ENCODE results near the gene PVR.

Gene PVR

DNA sequence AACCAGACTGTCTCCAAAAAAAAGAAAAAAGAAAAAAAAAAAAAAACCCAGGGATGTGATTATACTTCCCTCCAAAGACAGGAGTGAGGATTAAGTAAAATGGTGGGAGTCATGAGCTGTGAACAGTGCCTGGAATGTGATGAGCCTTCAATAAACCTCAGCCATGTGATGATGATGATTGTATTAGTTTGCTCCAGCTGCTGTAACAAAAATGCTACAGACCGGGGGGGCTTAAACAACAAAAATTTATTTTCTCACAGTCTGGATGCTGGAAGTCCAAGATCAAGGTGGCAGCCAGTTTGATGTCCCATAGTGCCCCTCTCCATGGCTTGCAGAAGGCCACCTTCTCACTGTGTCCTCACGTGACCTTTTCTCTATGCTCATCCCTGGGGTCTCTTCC lies 8.9 kb upstream of the PVR start:
- no peaks in the 10 kb centered on the region for H3K36me3 ChIP-seq (ENCODE audit: control insufficient read depth in 1 of 2, insufficient read depth in 2 of 2, low read length in 2 of 2)
- no peaks in the 10 kb centered on the region for H3K79me1 ChIP-seq (ENCODE audit: low read length)
- no peak overlapping the region for H3K4ac ChIP-seq (ENCODE audit: low read depth, low read length)
- no peak overlapping the region for H2BK12ac ChIP-seq (ENCODE audit: low read length)
- H4K91ac ChIP-seq (ENCODE audit: low read depth, low read length), result no peak overlapping the region
- no peak overlapping the region for H4K12ac ChIP-seq (ENCODE audit: low read depth, low read length)
- no peaks in the 10 kb centered on the region for H3K9me3 ChIP-seq (ENCODE audit: insufficient read depth, low read depth, low read length)
- peaks cover 0 to 3% of the 10 kb centered on the region in 2 experiments for H3K4me1 ChIP-seq (ENCODE audit: control insufficient read depth in 1 of 2, insufficient read depth in 2 of 2, low read length in 2 of 2)
- H3K18ac ChIP-seq (ENCODE audit: low read length), result no peak overlapping the region
- H2BK5ac ChIP-seq (ENCODE audit: low read depth, low read length, poor library complexity), result no peak overlapping the region
- H3K14ac ChIP-seq (ENCODE audit: low read length), result no peak overlapping the region
- no peak overlapping the region for H3K4me3 ChIP-seq (ENCODE audit: low read depth, low read length)
- no peak overlapping the region for H4K8ac ChIP-seq (ENCODE audit: low read depth, low read length)
- no peak overlapping the region for H3K9ac ChIP-seq (ENCODE audit: low read length)
- H3K4me2 ChIP-seq (ENCODE audit: low read length), result no peak overlapping the region
- H2AK5ac ChIP-seq (ENCODE audit: low read length), result no peak overlapping the region
- H3K79me2 ChIP-seq (ENCODE audit: control insufficient read depth, insufficient read depth, low read length, poor library complexity), result no peaks in the 10 kb centered on the region
- no peak for DNase-seq
- H2BK120ac ChIP-seq (ENCODE audit: insufficient read depth, low read length, poor library complexity), result no peak overlapping the region
- H3K27ac ChIP-seq (ENCODE audit: low read depth, low read length), result no peak overlapping the region
- H3K23ac ChIP-seq (ENCODE audit: low read length), result no peak overlapping the region
- H2AFZ ChIP-seq (ENCODE audit: insufficient read depth, low read length, poor library complexity), result no peak overlapping the region
- no peaks in the 10 kb centered on the region for H3K27me3 ChIP-seq (ENCODE audit: insufficient read depth, low read length)
- no CpG with 5 or more reads among the region's 2 CpGs for WGBS (ENCODE audit: extremely low coverage, insufficient coverage, insufficient read length)

DNA sequence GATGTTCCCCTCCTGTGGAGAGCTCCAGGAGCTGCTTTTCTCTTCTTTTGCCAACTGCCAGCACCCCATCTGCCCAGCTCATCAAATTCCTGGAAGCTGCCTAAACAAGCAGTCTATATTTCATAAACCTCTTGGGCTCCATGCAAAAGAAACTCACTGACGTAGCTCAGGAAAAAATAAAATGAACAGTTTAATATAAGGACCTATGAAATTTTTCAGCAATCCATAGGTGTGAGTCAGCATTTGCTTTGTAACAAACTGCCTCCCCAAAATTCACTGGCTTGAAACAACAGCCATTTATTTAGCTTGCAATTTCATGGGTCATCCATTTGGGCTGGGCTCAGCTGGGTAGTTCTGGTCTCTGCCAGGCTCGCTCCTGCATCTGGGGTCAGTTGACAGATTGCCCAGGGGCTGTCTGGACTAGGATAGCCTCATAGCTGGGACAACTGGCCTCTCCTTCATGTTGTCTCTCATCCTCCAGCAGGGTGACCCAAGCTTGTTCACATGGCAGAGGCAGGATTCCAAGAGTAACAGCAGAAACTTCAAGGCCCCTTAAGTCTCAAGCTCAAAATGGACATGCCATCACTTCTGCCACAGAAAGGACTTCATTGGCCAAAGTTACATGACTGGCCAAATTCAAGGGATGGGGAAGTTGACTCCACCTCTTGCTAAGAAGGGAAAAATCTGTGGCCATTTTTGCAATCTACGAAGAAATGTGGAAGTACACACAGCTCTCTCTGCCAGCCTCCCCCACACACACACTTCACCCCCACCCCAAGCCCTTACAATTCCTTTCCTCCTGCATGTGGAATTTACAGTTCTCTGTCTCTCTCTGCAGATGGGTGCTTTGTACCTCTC lies 7.9 kb upstream of the PVR start:
- Histone ChIP-seq H3K27me3 (ENCODE audit: insufficient read depth, low read length) (no peaks in the 10 kb centered on the region), H3K4me1 (ENCODE audit: control insufficient read depth in 1 of 2, insufficient read depth in 2 of 2, low read length in 2 of 2) (peaks cover 0 to 3% of the 10 kb centered on the region in 2 experiments), H3K4ac (ENCODE audit: low read depth, low read length) (no peak overlapping the region), H2BK120ac (ENCODE audit: insufficient read depth, low read length, poor library complexity) (no peak overlapping the region), H3K4me3 (ENCODE audit: low read depth, low read length) (no peak overlapping the region), H3K9me3 (ENCODE audit: insufficient read depth, low read depth, low read length) (no peaks in the 10 kb centered on the region), H3K27ac (ENCODE audit: low read depth, low read length) (no peak overlapping the region), H3K14ac (ENCODE audit: low read length) (no peak overlapping the region), H3K4me2 (ENCODE audit: low read length) (no peak overlapping the region), H4K12ac (ENCODE audit: low read depth, low read length) (no peak overlapping the region), H4K8ac (ENCODE audit: low read depth, low read length) (no peak overlapping the region), H3K18ac (ENCODE audit: low read length) (no peak overlapping the region), H2AK5ac (ENCODE audit: low read length) (no peak overlapping the region), H3K79me1 (ENCODE audit: low read length) (no peaks in the 10 kb centered on the region), H2BK12ac (ENCODE audit: low read length) (no peak overlapping the region), H3K9ac (ENCODE audit: low read length) (no peak overlapping the region), H3K79me2 (ENCODE audit: control insufficient read depth, insufficient read depth, low read length, poor library complexity) (no peaks in the 10 kb centered on the region), H3K23ac (ENCODE audit: low read length) (no peak overlapping the region), H3K36me3 (ENCODE audit: control insufficient read depth in 1 of 2, insufficient read depth in 2 of 2, low read length in 2 of 2) (no peaks in the 10 kb centered on the region), H2AFZ (ENCODE audit: insufficient read depth, low read length, poor library complexity) (no peak overlapping the region), H2BK5ac (ENCODE audit: low read depth, low read length, poor library complexity) (no peak overlapping the region), H4K91ac (ENCODE audit: low read depth, low read length) (no peak overlapping the region)
- DNase-seq, result no peak
- WGBS (ENCODE audit: extremely low coverage, insufficient coverage, insufficient read length), result no CpG with 5 or more reads among the region's 3 CpGs

DNA sequence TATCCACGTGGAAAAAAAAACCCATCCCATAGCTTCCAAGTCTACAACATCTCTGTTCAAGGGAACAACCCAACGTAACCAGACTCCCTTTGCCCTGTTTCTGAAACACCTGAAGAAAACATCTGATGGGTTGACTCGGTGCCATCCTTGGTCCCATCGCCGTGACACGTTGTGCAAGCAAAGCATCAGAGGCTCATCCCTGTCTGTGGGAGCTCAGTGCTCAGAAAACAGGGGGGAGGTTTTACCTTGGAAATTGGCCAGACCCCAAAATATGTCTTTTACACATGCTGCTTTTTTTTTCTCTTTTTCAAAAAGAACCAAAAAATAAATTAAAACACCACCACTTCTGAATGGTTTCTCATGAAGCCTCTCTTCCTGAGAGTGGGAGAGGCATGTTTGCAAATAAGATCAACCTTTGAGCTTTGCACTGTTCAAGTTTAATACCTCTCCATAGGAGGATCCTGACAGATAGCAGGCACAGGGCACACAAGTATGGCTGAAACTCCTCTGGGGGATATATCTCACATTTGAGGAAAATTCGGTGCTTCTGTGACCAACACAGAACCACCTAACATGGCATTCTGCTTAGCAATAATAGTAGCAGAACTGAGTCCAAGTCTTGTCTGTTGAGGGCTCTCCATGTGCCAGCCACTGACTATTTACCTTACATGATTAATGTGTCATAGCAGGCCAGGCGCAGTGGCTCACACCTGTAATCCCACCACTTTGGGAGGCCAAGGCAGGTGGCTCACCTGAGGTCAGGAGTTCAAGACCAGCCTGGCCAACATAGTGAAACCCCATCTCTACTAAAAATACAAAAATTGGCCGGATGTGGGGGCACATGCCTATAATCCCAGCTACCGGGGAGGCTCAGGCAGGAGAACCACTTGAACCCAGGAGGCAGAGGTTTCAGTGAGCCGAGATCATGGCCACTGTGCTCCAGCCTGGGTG lies 7.0 kb upstream of the PVR start:
- H3K18ac ChIP-seq (ENCODE audit: low read length), result no peak overlapping the region
- WGBS (ENCODE audit: extremely low coverage, insufficient coverage, insufficient read length), result no CpG with 5 or more reads among the region's 11 CpGs
- no peak overlapping the region for H4K12ac ChIP-seq (ENCODE audit: low read depth, low read length)
- no peak overlapping the region for H2BK5ac ChIP-seq (ENCODE audit: low read depth, low read length, poor library complexity)
- no peak overlapping the region for H2AK5ac ChIP-seq (ENCODE audit: low read length)
- H3K4me1 ChIP-seq (ENCODE audit: control insufficient read depth in 1 of 2, insufficient read depth in 2 of 2, low read length in 2 of 2), result peaks cover 0 to 3% of the 10 kb centered on the region in 2 experiments
- H3K27me3 ChIP-seq (ENCODE audit: insufficient read depth, low read length), result no peaks in the 10 kb centered on the region
- no peak overlapping the region for H2BK120ac ChIP-seq (ENCODE audit: insufficient read depth, low read length, poor library complexity)
- no peak overlapping the region for H4K8ac ChIP-seq (ENCODE audit: low read depth, low read length)
- H2BK12ac ChIP-seq (ENCODE audit: low read length), result no peak overlapping the region
- no peak overlapping the region for H3K4ac ChIP-seq (ENCODE audit: low read depth, low read length)
- no peak overlapping the region for H3K14ac ChIP-seq (ENCODE audit: low read length)
- no peaks in the 10 kb centered on the region for H3K79me1 ChIP-seq (ENCODE audit: low read length)
- no peak overlapping the region for H3K23ac ChIP-seq (ENCODE audit: low read length)
- H3K27ac ChIP-seq (ENCODE audit: low read depth, low read length), result no peak overlapping the region
- H3K4me3 ChIP-seq (ENCODE audit: low read depth, low read length), result no peak overlapping the region
- H3K36me3 ChIP-seq (ENCODE audit: control insufficient read depth in 1 of 2, insufficient read depth in 2 of 2, low read length in 2 of 2), result no peaks in the 10 kb centered on the region
- H3K79me2 ChIP-seq (ENCODE audit: control insufficient read depth, insufficient read depth, low read length, poor library complexity), result no peaks in the 10 kb centered on the region
- H4K91ac ChIP-seq (ENCODE audit: low read depth, low read length), result no peak overlapping the region
- H3K9me3 ChIP-seq (ENCODE audit: insufficient read depth, low read depth, low read length), result no peaks in the 10 kb centered on the region
- H3K9ac ChIP-seq (ENCODE audit: low read length), result no peak overlapping the region
- DNase-seq, result no peak
- H2AFZ ChIP-seq (ENCODE audit: insufficient read depth, low read length, poor library complexity), result no peak overlapping the region
- H3K4me2 ChIP-seq (ENCODE audit: low read length), result no peak overlapping the region

DNA sequence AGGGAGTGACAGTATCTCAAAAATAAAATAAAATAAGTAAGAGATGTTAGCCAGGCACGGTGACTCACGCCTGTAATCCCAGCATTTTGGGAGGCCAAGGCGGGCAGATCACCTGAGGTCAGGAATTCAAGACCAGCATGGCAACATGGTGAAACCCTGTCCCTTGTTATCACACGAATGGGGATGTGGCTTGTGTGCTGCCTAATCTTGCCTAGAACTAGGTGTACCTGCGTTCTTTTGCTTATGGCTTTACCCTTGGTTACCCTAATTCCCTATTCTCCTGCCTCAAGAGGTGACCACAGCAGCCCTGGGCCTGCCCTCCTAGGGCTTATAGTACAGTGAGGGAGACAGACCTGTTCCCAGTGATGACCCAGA lies 6.3 kb upstream of the PVR start:
- peak; percentile 74 to 87 for DNase-seq
- H3K9me3 ChIP-seq (ENCODE audit: insufficient read depth, low read depth, low read length), result no peaks in the 10 kb centered on the region
- no peak overlapping the region for H3K14ac ChIP-seq (ENCODE audit: low read length)
- H2BK12ac ChIP-seq (ENCODE audit: low read length), result no peak overlapping the region
- no peaks in the 10 kb centered on the region for H3K79me1 ChIP-seq (ENCODE audit: low read length)
- H4K91ac ChIP-seq (ENCODE audit: low read depth, low read length), result no peak overlapping the region
- H3K27me3 ChIP-seq (ENCODE audit: insufficient read depth, low read length), result no peaks in the 10 kb centered on the region
- WGBS (ENCODE audit: extremely low coverage, insufficient coverage, insufficient read length), result no CpG with 5 or more reads among the region's 5 CpGs
- H3K36me3 ChIP-seq (ENCODE audit: control insufficient read depth in 1 of 2, insufficient read depth in 2 of 2, low read length in 2 of 2), result no peaks in the 10 kb centered on the region
- H4K8ac ChIP-seq (ENCODE audit: low read depth, low read length), result no peak overlapping the region
- H2BK120ac ChIP-seq (ENCODE audit: insufficient read depth, low read length, poor library complexity), result no peak overlapping the region
- H3K4me3 ChIP-seq (ENCODE audit: low read depth, low read length), result no peak overlapping the region
- peaks cover 0 to 3% of the 10 kb centered on the region in 2 experiments for H3K4me1 ChIP-seq (ENCODE audit: control insufficient read depth in 1 of 2, insufficient read depth in 2 of 2, low read length in 2 of 2)
- H3K9ac ChIP-seq (ENCODE audit: low read length), result no peak overlapping the region
- no peak overlapping the region for H2AFZ ChIP-seq (ENCODE audit: insufficient read depth, low read length, poor library complexity)
- no peak overlapping the region for H4K12ac ChIP-seq (ENCODE audit: low read depth, low read length)
- H3K23ac ChIP-seq (ENCODE audit: low read length), result no peak overlapping the region
- H2BK5ac ChIP-seq (ENCODE audit: low read depth, low read length, poor library complexity), result no peak overlapping the region
- H2AK5ac ChIP-seq (ENCODE audit: low read length), result no peak overlapping the region
- H3K4me2 ChIP-seq (ENCODE audit: low read length), result no peak overlapping the region
- no peak overlapping the region for H3K4ac ChIP-seq (ENCODE audit: low read depth, low read length)
- H3K27ac ChIP-seq (ENCODE audit: low read depth, low read length), result no peak overlapping the region
- no peaks in the 10 kb centered on the region for H3K79me2 ChIP-seq (ENCODE audit: control insufficient read depth, insufficient read depth, low read length, poor library complexity)
- H3K18ac ChIP-seq (ENCODE audit: low read length), result no peak overlapping the region

All from trophoblast cell (in vitro differentiated cells and primary cell).